Astrocyte (in vitro differentiated cells and primary cell): ENCODE measurements around the gene MOB3A.

Source experiments
- EZH2 ChIP-seq: IDR thresholded peaks from 2 replicates; pipeline ENCODE4 v1.6.1; 2012; ENCODE audit warnings: mild to moderate bottlenecking, low read length, inconsistent platforms; ENCODE audit not compliant: insufficient read depth
- TF ChIP-seq, protein P1 (sequence below): IDR thresholded peaks from 2 replicates; pipeline ENCODE4 v1.5.1; 2011; ENCODE audit warnings: low read depth, mild to moderate bottlenecking, inconsistent platforms, low read length, moderate library complexity; ENCODE audit not compliant: insufficient read depth

DNA sequence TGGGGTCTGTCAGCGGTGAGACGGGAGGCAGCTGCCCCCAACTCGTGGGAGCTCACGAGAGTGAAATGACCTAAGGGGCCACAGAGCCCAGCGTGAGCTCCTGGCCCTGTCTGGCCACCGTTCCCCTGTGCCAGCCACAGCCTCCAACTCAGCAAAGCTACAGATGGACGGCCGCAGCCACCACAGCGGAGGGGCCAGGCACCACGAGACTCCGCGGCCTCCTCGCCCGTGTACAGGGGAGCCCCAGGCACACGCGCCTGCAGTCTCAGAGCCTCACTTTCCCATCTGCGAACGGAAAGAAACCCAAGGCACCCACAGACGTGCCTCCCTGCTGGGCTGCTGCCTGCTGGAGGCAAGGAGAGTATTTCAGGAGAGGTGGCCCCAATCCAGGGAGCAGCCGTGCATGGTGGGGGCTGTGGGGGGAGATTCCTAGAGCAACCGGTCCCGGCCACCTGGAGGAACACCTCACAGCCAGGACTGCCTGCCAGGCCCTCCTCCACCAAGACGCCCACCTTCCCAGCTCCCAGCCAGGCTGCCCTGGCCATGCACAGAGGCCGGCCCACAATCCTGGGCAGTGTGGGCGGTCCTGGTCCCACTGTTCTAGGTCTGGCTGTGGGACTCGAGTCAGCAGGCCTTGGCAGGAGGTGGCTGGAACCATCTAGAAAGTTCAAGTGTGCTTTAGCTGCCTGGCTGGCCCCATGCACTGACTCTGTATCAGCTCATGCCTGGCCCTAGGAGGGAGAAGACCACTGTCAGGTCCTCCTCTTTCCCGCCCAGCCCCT lies 47.0 kb downstream of the MOB3A start:
- TF ChIP-seq, protein P1, sequence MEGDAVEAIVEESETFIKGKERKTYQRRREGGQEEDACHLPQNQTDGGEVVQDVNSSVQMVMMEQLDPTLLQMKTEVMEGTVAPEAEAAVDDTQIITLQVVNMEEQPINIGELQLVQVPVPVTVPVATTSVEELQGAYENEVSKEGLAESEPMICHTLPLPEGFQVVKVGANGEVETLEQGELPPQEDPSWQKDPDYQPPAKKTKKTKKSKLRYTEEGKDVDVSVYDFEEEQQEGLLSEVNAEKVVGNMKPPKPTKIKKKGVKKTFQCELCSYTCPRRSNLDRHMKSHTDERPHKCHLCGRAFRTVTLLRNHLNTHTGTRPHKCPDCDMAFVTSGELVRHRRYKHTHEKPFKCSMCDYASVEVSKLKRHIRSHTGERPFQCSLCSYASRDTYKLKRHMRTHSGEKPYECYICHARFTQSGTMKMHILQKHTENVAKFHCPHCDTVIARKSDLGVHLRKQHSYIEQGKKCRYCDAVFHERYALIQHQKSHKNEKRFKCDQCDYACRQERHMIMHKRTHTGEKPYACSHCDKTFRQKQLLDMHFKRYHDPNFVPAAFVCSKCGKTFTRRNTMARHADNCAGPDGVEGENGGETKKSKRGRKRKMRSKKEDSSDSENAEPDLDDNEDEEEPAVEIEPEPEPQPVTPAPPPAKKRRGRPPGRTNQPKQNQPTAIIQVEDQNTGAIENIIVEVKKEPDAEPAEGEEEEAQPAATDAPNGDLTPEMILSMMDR: no peak
- TF ChIP-seq EZH2: no peak
